HEK293 (cell line): ENCODE data around the gene RIN1.
A peak's percentile ranks its signal among the peaks of the same experiment; 100 is the strongest.

Experiments used
- ATF2 ChIP-seq: fragments of 450-650 bp; formaldehyde crosslinking; IDR thresholded peaks from 2 replicates; pipeline ENCODE4 v1.5.1; 2016; ENCODE audit warnings: missing biosample characterization, missing genetic modification characterization, low read depth
- GLIS2 ChIP-seq: fragments of 450-650 bp; formaldehyde crosslinking; IDR thresholded peaks from 2 replicates; pipeline ENCODE4 v1.5.1; 2016; ENCODE audit warnings: missing biosample characterization, missing genetic modification characterization
- HOXA7 ChIP-seq: sonication (generic); formaldehyde crosslinking; IDR thresholded peaks from 2 replicates; pipeline ENCODE4 v1.8.1; 2022; ENCODE audit warnings: missing genetic modification reagents, borderline replicate concordance
- HOXC10 ChIP-seq: sonication (generic); formaldehyde crosslinking; IDR thresholded peaks from 2 replicates; pipeline ENCODE4 v1.8.1; 2023; ENCODE audit warnings: mild to moderate bottlenecking, missing genetic modification reagents
- HOXD13 ChIP-seq: sonication (generic); formaldehyde crosslinking; IDR thresholded peaks from 2 replicates; pipeline ENCODE4 v1.8.0; 2022; ENCODE audit warnings: missing genetic modification reagents, borderline replicate concordance
- KLF17 ChIP-seq: fragments of 450-650 bp; formaldehyde crosslinking; IDR thresholded peaks from 2 replicates; pipeline ENCODE4 v1.5.1; 2016; ENCODE audit warnings: missing biosample characterization, missing genetic modification characterization
- TSHZ1 ChIP-seq: fragments of 450-650 bp; formaldehyde crosslinking; IDR thresholded peaks from 2 replicates; pipeline ENCODE4 v1.5.1; 2016; ENCODE audit warnings: missing biosample characterization, missing genetic modification characterization, borderline replicate concordance
- YY2 ChIP-seq: fragments of 450-650 bp; formaldehyde crosslinking; IDR thresholded peaks from 2 replicates; pipeline ENCODE4 v1.5.1; 2016; ENCODE audit warnings: missing biosample characterization, missing genetic modification characterization
- ZBTB6 ChIP-seq: fragments of 450-650 bp; formaldehyde crosslinking; IDR thresholded peaks from 2 replicates; pipeline ENCODE4 v1.5.1; 2017; ENCODE audit warnings: missing biosample characterization, missing genetic modification characterization
- ZIC2 ChIP-seq: fragments of 450-650 bp; formaldehyde crosslinking; IDR thresholded peaks from 2 replicates; pipeline ENCODE4 v1.5.1; 2016; ENCODE audit warnings: missing biosample characterization, missing genetic modification characterization
- ZNF26 ChIP-seq: fragments of 450-650 bp; formaldehyde crosslinking; IDR thresholded peaks from 2 replicates; pipeline ENCODE4 v1.5.1; 2016; ENCODE audit warnings: missing biosample characterization, missing genetic modification characterization
- ZNF266 ChIP-seq: fragments of 450-650 bp; formaldehyde crosslinking; IDR thresholded peaks from 2 replicates; pipeline ENCODE4 v1.5.1; 2016; ENCODE audit warnings: missing biosample characterization, missing genetic modification characterization, low read depth
- ZNF280D ChIP-seq: fragments of 450-650 bp; formaldehyde crosslinking; IDR thresholded peaks from 2 replicates; pipeline ENCODE4 v1.5.1; 2016; ENCODE audit warnings: missing biosample characterization, missing genetic modification characterization
- ZNF302 ChIP-seq: fragments of 450-650 bp; formaldehyde crosslinking; IDR thresholded peaks from 2 replicates; pipeline ENCODE4 v1.5.1; 2016; ENCODE audit warnings: missing biosample characterization, missing genetic modification characterization, low read depth
- ZNF48 ChIP-seq: fragments of 450-650 bp; formaldehyde crosslinking; IDR thresholded peaks from 2 replicates; pipeline ENCODE4 v1.5.1; 2016; ENCODE audit warnings: missing biosample characterization, missing genetic modification characterization
- ZNF555 ChIP-seq: fragments of 450-650 bp; formaldehyde crosslinking; conservative IDR thresholded peaks from 2 replicates; pipeline ENCODE4 v1.5.1; 2017; ENCODE audit warnings: missing biosample characterization, mild to moderate bottlenecking, missing genetic modification characterization, inconsistent platforms
- ZNF561 ChIP-seq: fragments of 450-650 bp; IDR thresholded peaks from 2 replicates; pipeline ENCODE4 v1.5.1; 2018; ENCODE audit warnings: missing biosample characterization, missing genetic modification characterization, borderline replicate concordance
- ZNF600 ChIP-seq: fragments of 450-650 bp; formaldehyde crosslinking; IDR thresholded peaks from 2 replicates; pipeline ENCODE4 v1.5.1; 2016; ENCODE audit warnings: missing biosample characterization, missing genetic modification characterization
- ZNF610 ChIP-seq: fragments of 450-650 bp; formaldehyde crosslinking; IDR thresholded peaks from 2 replicates; pipeline ENCODE4 v1.5.1; 2016; ENCODE audit warnings: missing biosample characterization, missing genetic modification characterization, borderline replicate concordance
- ZNF654 ChIP-seq: fragments of 450-650 bp; formaldehyde crosslinking; IDR thresholded peaks from 2 replicates; pipeline ENCODE4 v1.5.1; 2016; ENCODE audit warnings: low read depth, missing biosample characterization, missing genetic modification characterization
- ZNF704 ChIP-seq: fragments of 450-650 bp; formaldehyde crosslinking; IDR thresholded peaks from 2 replicates; pipeline ENCODE4 v1.5.1; 2016; ENCODE audit warnings: missing biosample characterization, missing genetic modification characterization
- ZNF791 ChIP-seq: fragments of 450-650 bp; formaldehyde crosslinking; IDR thresholded peaks from 2 replicates; pipeline ENCODE4 v1.5.1; 2016; ENCODE audit warnings: missing biosample characterization, missing genetic modification characterization
- ZSCAN5A ChIP-seq: fragments of 450-650 bp; formaldehyde crosslinking; IDR thresholded peaks from 2 replicates; pipeline ENCODE4 v1.5.1; 2016; ENCODE audit warnings: missing biosample characterization, missing genetic modification characterization

RIN1 gene

GRCh38 chr11:66282468-66283455 is 53.5 kb downstream of the RIN1 start (continued):
- TF ChIP-seq ZSCAN5A (tag by site-specific recombination) (no peak), ATF2 (tag by site-specific recombination) (no peak), HOXD13 (no peak), ZNF561 (no peak), TSHZ1 (tag by site-specific recombination) (no peak), ZNF266 (tag by site-specific recombination) (no peak), ZIC2 (tag by site-specific recombination) (0 out of 2 replicates have a peak, but pooled peaks have one; percentile 28), GLIS2 (tag by site-specific recombination) (peak; percentile 17; the same call in 1 of the 2 replicates), ZNF600 (tag by site-specific recombination) (peak; percentile 32; the same call in 1 of the 2 replicates), ZNF26 (tag by site-specific recombination) (no peak), HOXC10 (CRISPR knock-in tag) (no peak), ZNF555 (tag by site-specific recombination) (no peak), ZNF302 (tag by site-specific recombination) (no peak), ZNF791 (tag by site-specific recombination) (no peak), ZNF610 (tag by site-specific recombination) (no peak), HOXA7 (CRISPR knock-in tag) (no peak), ZNF654 (tag by site-specific recombination) (0 out of 2 replicates have a peak, but pooled peaks have one; percentile 8), ZNF48 (tag by site-specific recombination) (no peak), KLF17 (0 out of 2 replicates have a peak, but pooled peaks have one; percentile 28), ZNF704 (tag by site-specific recombination) (no peak), ZBTB6 (tag by site-specific recombination) (0 out of 2 replicates have a peak, but pooled peaks have one; percentile 8), ZNF280D (tag by site-specific recombination) (no peak), YY2 (tag by site-specific recombination) (no peak)
